HG03439 (cell line): Measurements from ENCODE around the gene MBP.

Experiments used
- ATAC-seq: cut with Tn5 transposase; IDR thresholded peaks from one replicate; pipeline ENCODE4 v1.9.1; 2021; ENCODE audit warnings: mild to moderate bottlenecking, moderate library complexity; ENCODE audit not compliant: unreplicated experiment

Gene MBP

GRCh38 chr18:77116201-77117080 is 16.1 kb downstream of the MBP start:
- no peak for ATAC-seq

GRCh38 chr18:77115192-77115953 is 17.2 kb downstream of the MBP start:
- no peak for ATAC-seq

- ATAC-seq, result no peak
Measured at GRCh38 chr18:77114415-77115191, 18.0 kb downstream of the MBP start.

- no peak for ATAC-seq
Measured at GRCh38 chr18:77114152-77114414, 18.5 kb downstream of the MBP start.

- ATAC-seq, result no peak
Measured at GRCh38 chr18:77113361-77114151, 19.0 kb downstream of the MBP start.

GRCh38 chr18:77112747-77113092 is 19.9 kb downstream of the MBP start:
- ATAC-seq, result no peak

GRCh38 chr18:77111951-77112746 is 20.4 kb downstream of the MBP start:
- ATAC-seq, result no peak

- ATAC-seq, result no peak
Measured at GRCh38 chr18:77111449-77111848, 21.1 kb downstream of the MBP start.

GRCh38 chr18:77110936-77111335 is 21.6 kb downstream of the MBP start:
- ATAC-seq, result no peak

GRCh38 chr18:77110400-77110799 is 22.2 kb downstream of the MBP start:
- no peak for ATAC-seq

GRCh38 chr18:77109648-77110019 is 22.9 kb downstream of the MBP start:
- no peak for ATAC-seq

- no peak for ATAC-seq
Measured at GRCh38 chr18:77108821-77109647, 23.5 kb downstream of the MBP start.

GRCh38 chr18:77108001-77108692 is 24.4 kb downstream of the MBP start:
- peak; percentile 51 for ATAC-seq

GRCh38 chr18:77107292-77107691 is 25.3 kb downstream of the MBP start:
- no peak for ATAC-seq

- no peak for ATAC-seq
Measured at GRCh38 chr18:77106331-77106730, 26.3 kb downstream of the MBP start.

- ATAC-seq, result no peak
Measured at GRCh38 chr18:77105680-77106079, 26.9 kb downstream of the MBP start.

GRCh38 chr18:77105028-77105427 is 27.6 kb downstream of the MBP start:
- ATAC-seq, result no peak

- ATAC-seq, result no peak
Measured at GRCh38 chr18:77103991-77104531, 28.5 kb downstream of the MBP start.
